IgD-negative memory B cell (primary cell): ENCODE results near the gene LSMEM2. TPM values are rescaled to one million over a fixed set of nuclear protein-coding genes. Genes with fewer than 3 reads are reported as not detected.

ENCODE experiments used
- H3K27ac Mint-ChIP-seq, 3 donors: one replicate each; pipeline ENCODE4 v1.8.0; 2020 to 2022; ENCODE audit warnings: mild to moderate bottlenecking in 3 of 3, mixed read lengths in 3 of 3, moderate library complexity in 1 of 3
- H3K27me3 Mint-ChIP-seq: one replicate; pipeline ENCODE4 v1.8.0; 2021; ENCODE audit warnings: mixed read lengths
- H3K36me3 Mint-ChIP-seq: one replicate; pipeline ENCODE4 v1.8.0; 2020; ENCODE audit warnings: mild to moderate bottlenecking, mixed read lengths
- H3K4me1 Mint-ChIP-seq, 3 donors: one replicate each; pipeline ENCODE4 v1.8.0; 2020 to 2022; ENCODE audit warnings: mixed read lengths in 3 of 3, mild to moderate bottlenecking in 1 of 3
- H3K4me3 Mint-ChIP-seq, 4 donors: one replicate each; pipeline ENCODE4 v1.8.0; 2020 to 2022; ENCODE audit warnings: mild to moderate bottlenecking in 4 of 4, mixed read lengths in 4 of 4, moderate library complexity in 3 of 4
- H3K9me3 Mint-ChIP-seq, 3 donors: one replicate each; pipeline ENCODE4 v1.8.0; 2020 to 2021; ENCODE audit warnings: mixed read lengths in 3 of 3, mild to moderate bottlenecking in 1 of 3
- polyA plus RNA-seq: library from polyadenylated mRNA; unstranded; fragments of 300-500 nt; fragmentation: Illumina TruSeq; gene quantifications from one replicate; pipeline ENCODE4 v1.2.3, GENCODE V29; 2021

Gene LSMEM2
- polyA plus RNA-seq, 1 donor from 2014 or later: 0.30 TPM

- Mint-ChIP-seq H3K4me3 (peak overlapping the region in 2 of 4 donors; percentile 80 to 94), H3K27ac (peak overlapping the region in 2 of 3 donors; percentile 39 to 47), H3K36me3 (peaks cover 2% of the 10 kb centered on the region)
Observed at GRCh38 chr3:50293079-50293801, 14.4 kb downstream of the LSMEM2 start.

GRCh38 chr3:50294089-50294488 lies 15.2 kb downstream of the LSMEM2 start:
- H3K4me3 Mint-ChIP-seq: peak overlapping the region in 1 of 4 donors; percentile 80
- peaks cover 14 to 22% (median 18%) of the 10 kb centered on the region in 3 donors for H3K4me1 Mint-ChIP-seq
- no peaks in the 10 kb centered on the region for H3K27me3 Mint-ChIP-seq
- peaks cover 2% of the 10 kb centered on the region for H3K36me3 Mint-ChIP-seq
- H3K9me3 Mint-ChIP-seq: no peaks in the 10 kb centered on the region
- H3K27ac Mint-ChIP-seq: peak overlapping the region in 2 of 3 donors; percentile 46 to 53

More at GRCh38 chr3:50293079-50293801, 14.4 kb downstream of the LSMEM2 start:
- Mint-ChIP-seq H3K9me3 (no peaks in the 10 kb centered on the region), H3K27me3 (no peaks in the 10 kb centered on the region), H3K4me1 (peaks cover 14 to 21% (median 16%) of the 10 kb centered on the region in 3 donors)

GRCh38 chr3:50294492-50295403 lies 15.9 kb downstream of the LSMEM2 start:
- Mint-ChIP-seq H3K4me3 (no peak overlapping the region), H3K9me3 (no peaks in the 10 kb centered on the region), H3K27ac (peak overlapping the region in 1 of 3 donors; percentile 53), H3K4me1 (peaks cover 15 to 23% (median 20%) of the 10 kb centered on the region in 3 donors), H3K27me3 (no peaks in the 10 kb centered on the region), H3K36me3 (peaks cover 2% of the 10 kb centered on the region)

- Mint-ChIP-seq H3K27me3 (no peaks in the 10 kb centered on the region), H3K27ac (peak overlapping the region in 1 of 3 donors; percentile 88), H3K36me3 (no peaks in the 10 kb centered on the region), H3K4me1 (peaks cover 22 to 29% (median 28%) of the 10 kb centered on the region in 3 donors), H3K4me3 (peak overlapping the region in 3 of 4 donors; percentile 52 to 73 (median 70)), H3K9me3 (no peaks in the 10 kb centered on the region)
Observed at GRCh38 chr3:50295553-50296431, 16.9 kb downstream of the LSMEM2 start.

- no peaks in the 10 kb centered on the region for H3K27me3 Mint-ChIP-seq
- peaks cover 17 to 26% (median 24%) of the 10 kb centered on the region in 3 donors for H3K4me1 Mint-ChIP-seq
- no peaks in the 10 kb centered on the region for H3K36me3 Mint-ChIP-seq
- peak overlapping the region in 3 of 4 donors; percentile 73 to 83 (median 74) for H3K4me3 Mint-ChIP-seq
- no peaks in the 10 kb centered on the region for H3K9me3 Mint-ChIP-seq
- H3K27ac Mint-ChIP-seq: peak overlapping the region in 1 of 3 donors; percentile 59
Observed at GRCh38 chr3:50296721-50297383, 18.0 kb downstream of the LSMEM2 start.

- Mint-ChIP-seq H3K4me3 (peak overlapping the region in 1 of 4 donors; percentile 83), H3K27me3 (no peaks in the 10 kb centered on the region), H3K27ac (peak overlapping the region in 2 of 3 donors; percentile 59 to 86), H3K9me3 (no peaks in the 10 kb centered on the region), H3K36me3 (no peaks in the 10 kb centered on the region), H3K4me1 (peaks cover 15 to 26% (median 24%) of the 10 kb centered on the region in 3 donors)
Observed at GRCh38 chr3:50297384-50297775, 18.5 kb downstream of the LSMEM2 start.

GRCh38 chr3:50297896-50298725 lies 19.2 kb downstream of the LSMEM2 start:
- peaks cover 12 to 23% (median 17%) of the 10 kb centered on the region in 3 donors for H3K4me1 Mint-ChIP-seq
- H3K4me3 Mint-ChIP-seq: peak overlapping the region; percentile 83 to 99 (median 98)
- no peaks in the 10 kb centered on the region for H3K9me3 Mint-ChIP-seq
- peak overlapping the region in 2 of 3 donors; percentile 86 to 98 for H3K27ac Mint-ChIP-seq
- no peaks in the 10 kb centered on the region for H3K36me3 Mint-ChIP-seq
- no peaks in the 10 kb centered on the region for H3K27me3 Mint-ChIP-seq

GRCh38 chr3:50298836-50299637 lies 20.1 kb downstream of the LSMEM2 start, which contains the start of the genes HYAL3 and NAA80:
Gene HYAL3 (minus strand): TSS chr3:50299405. CDS start chr3:50295602, 3,803 bp downstream.
Gene NAA80 (minus strand): TSS chr3:50299405. CDS start chr3:50297463, 1,942 bp downstream.
- peak within 1 kb of the TSS; percentile 83 to 99 (median 98) for H3K4me3 Mint-ChIP-seq
- peak within 1 kb of the TSS; percentile 86 to 98 (median 98) for H3K27ac Mint-ChIP-seq
- no peaks in the 10 kb centered on the region for H3K9me3 Mint-ChIP-seq
- no peaks in the 10 kb centered on the region for H3K36me3 Mint-ChIP-seq
- peaks cover 12 to 23% (median 15%) of the 10 kb centered on the region in 3 donors for H3K4me1 Mint-ChIP-seq
- no peaks in the 10 kb centered on the region for H3K27me3 Mint-ChIP-seq

- no peaks in the 10 kb centered on the region for H3K36me3 Mint-ChIP-seq
- H3K27ac Mint-ChIP-seq: peak overlapping the region; percentile 86 to 98 (median 98)
- H3K4me3 Mint-ChIP-seq: peak overlapping the region; percentile 83 to 99 (median 98)
- H3K9me3 Mint-ChIP-seq: no peaks in the 10 kb centered on the region
- peaks cover 12 to 23% (median 16%) of the 10 kb centered on the region in 3 donors for H3K4me1 Mint-ChIP-seq
- no peaks in the 10 kb centered on the region for H3K27me3 Mint-ChIP-seq
Observed at GRCh38 chr3:50299638-50299928, 20.7 kb downstream of the LSMEM2 start.

GRCh38 chr3:50299929-50300680 lies 21.2 kb downstream of the LSMEM2 start:
- no peaks in the 10 kb centered on the region for H3K36me3 Mint-ChIP-seq

GRCh38 chr3:50300681-50301254 lies 21.9 kb downstream of the LSMEM2 start:
- Mint-ChIP-seq H3K36me3 (no peaks in the 10 kb centered on the region), H3K4me1 (peaks cover 12 to 23% (median 18%) of the 10 kb centered on the region in 3 donors), H3K27me3 (no peaks in the 10 kb centered on the region), H3K9me3 (no peaks in the 10 kb centered on the region), H3K4me3 (peak overlapping the region in 2 of 4 donors; percentile 29 to 83), H3K27ac (peak overlapping the region in 2 of 3 donors; percentile 23 to 98)

More at GRCh38 chr3:50299929-50300680, 21.2 kb downstream of the LSMEM2 start:
- H3K9me3 Mint-ChIP-seq: no peaks in the 10 kb centered on the region
- no peaks in the 10 kb centered on the region for H3K27me3 Mint-ChIP-seq
- peak overlapping the region; percentile 83 to 99 (median 98) for H3K4me3 Mint-ChIP-seq
- peak overlapping the region; percentile 86 to 98 (median 98) for H3K27ac Mint-ChIP-seq
- H3K4me1 Mint-ChIP-seq: peaks cover 12 to 23% (median 18%) of the 10 kb centered on the region in 3 donors
